Measurements from ENCODE around the gene VWA2.

DNA sequence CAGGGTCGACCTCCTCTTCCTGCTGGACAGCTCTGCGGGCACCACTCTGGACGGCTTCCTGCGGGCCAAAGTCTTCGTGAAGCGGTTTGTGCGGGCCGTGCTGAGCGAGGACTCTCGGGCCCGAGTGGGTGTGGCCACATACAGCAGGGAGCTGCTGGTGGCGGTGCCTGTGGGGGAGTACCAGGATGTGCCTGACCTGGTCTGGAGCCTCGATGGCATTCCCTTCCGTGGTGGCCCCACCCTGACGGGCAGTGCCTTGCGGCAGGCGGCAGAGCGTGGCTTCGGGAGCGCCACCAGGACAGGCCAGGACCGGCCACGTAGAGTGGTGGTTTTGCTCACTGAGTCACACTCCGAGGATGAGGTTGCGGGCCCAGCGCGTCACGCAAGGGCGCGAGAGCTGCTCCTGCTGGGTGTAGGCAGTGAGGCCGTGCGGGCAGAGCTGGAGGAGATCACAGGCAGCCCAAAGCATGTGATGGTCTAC, 46.9 kb downstream of the VWA2 start:
- TF ChIP-seq, protein P1, sequence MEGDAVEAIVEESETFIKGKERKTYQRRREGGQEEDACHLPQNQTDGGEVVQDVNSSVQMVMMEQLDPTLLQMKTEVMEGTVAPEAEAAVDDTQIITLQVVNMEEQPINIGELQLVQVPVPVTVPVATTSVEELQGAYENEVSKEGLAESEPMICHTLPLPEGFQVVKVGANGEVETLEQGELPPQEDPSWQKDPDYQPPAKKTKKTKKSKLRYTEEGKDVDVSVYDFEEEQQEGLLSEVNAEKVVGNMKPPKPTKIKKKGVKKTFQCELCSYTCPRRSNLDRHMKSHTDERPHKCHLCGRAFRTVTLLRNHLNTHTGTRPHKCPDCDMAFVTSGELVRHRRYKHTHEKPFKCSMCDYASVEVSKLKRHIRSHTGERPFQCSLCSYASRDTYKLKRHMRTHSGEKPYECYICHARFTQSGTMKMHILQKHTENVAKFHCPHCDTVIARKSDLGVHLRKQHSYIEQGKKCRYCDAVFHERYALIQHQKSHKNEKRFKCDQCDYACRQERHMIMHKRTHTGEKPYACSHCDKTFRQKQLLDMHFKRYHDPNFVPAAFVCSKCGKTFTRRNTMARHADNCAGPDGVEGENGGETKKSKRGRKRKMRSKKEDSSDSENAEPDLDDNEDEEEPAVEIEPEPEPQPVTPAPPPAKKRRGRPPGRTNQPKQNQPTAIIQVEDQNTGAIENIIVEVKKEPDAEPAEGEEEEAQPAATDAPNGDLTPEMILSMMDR (IDR thresholded peaks at IDR 0.05) = no peak
- TF ChIP-seq POLR2A (IDR thresholded peaks at IDR 0.05) (no peak), POLR2AphosphoS5 (IDR thresholded peaks at IDR 0.05) (no peak)

Data from prostate gland (tissue), 2 donors.